ENCODE measurements around the gene LCNL1.

LCNL1 gene

DNA sequence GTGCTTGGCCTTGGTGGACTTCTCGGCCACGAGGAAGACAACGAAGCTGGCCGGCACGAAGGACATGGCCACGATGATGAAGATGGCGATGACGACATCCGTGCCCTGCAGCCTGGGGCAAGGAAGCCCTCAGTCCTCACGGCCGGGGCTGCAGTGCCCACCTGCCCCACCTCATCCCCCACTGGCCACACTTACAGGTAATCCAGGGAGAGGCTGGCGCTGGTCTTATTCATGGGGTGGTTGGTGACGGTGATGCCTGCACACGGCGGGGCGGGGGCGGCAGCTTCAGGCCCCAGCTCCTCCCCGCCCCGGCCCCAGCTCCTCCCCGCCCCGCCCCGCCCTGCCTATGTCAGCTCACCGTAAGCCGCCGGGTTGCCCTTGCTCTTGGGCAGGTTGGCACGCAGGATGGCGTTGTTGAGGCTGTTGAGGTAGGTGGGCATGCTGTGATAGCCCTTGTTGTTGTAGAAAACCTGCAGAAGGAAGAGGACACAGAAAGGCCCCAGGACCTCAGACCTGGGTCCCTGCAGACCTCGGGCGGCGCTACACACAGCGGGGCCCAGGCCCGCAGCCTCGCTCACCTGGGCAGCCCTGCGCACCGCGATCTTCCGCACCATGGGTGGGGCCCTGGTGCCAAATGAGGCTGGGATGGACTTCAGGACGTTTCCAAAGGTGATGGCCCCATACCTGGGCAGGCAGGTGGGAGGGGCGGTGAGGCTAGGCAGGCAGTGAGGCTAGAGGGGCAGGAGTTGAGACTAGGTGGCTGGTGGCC is 29.3 kb downstream of the LCNL1 start:
- DNase-seq (ENCODE audit: low read depth, low spot score): no peak

DNA sequence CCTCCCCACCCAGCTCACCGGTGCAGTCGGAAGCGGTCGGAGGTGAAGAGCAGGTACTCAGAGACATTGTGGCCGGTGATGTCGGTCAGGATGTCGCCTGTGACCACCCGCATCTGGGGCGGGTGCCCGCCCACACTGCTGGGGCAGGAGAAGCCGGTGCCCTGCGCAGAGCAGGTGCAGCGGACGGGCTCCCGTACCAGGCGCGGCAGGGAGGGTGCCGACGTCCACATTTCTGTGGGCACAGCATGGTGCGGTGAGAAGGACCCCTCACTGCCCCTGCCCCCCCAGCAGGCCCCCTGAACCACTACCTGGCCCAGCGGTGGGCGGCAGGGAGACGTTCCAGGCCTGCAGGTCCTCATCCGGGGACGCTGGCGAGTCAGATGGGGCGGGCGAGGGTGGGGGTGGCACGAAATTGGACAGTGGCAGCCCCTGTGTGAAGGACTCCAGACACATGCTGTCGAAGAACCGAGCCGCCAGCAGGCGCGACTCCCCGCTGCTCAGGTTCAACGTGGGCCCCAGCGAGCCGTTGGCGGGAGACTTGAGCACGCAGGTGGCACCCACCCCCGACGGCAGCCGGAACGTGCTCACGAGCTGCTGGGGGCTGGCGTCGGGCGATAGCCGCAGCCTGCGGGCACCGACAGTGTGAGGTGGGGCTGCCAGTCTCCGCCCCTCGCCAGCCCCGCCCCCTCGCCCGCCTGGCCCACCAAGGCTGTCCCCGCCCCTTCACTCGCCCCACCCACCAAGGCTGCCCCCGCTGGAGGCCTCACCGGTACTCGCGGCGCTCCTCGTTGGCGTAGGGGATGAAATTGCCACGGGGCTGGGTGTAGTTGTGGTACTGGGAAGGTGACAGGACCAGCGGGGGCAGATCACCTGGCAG is 30.1 kb downstream of the LCNL1 start:
- DNase-seq (ENCODE audit: low read depth, low spot score): no peak

DNA sequence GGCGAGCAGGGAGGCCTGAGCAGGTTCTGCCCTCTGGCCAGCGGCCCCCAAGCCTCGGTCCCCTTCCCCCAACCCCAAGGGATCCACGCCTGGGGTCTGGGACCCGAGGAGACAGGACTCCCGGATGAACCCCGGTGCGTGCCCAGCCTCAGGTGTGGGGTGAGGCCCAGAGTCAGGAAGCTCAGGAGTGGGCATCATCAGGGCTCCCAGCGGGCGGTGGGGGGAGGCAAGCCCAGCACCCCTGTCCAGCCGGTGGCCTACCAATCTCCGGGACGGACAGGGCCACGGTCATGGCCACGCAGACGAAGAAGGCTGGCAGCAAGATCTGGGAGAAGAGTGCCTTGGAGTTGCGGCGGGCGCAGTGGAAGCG is 30.8 kb downstream of the LCNL1 start:
- DNase-seq (ENCODE audit: low read depth, low spot score): no peak

DNA sequence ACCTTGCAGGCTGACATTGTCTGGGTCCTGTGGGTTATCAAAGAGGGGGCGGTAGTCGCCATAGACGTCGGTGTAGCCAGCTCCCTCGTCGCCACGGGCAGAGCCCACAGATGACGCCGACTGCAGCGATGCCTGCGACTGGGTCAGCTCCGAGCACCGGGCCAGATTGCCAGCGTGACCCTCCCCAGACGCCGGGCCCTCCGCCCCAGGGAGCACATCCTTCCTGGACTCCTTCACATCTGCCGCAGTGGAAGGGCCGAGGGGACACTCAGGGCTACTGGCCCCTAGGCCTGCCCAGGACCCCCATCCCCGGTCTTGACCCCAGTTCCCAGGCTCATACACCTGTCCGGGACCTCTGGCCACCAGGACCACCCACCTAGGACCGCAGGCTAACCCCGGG is 31.4 kb downstream of the LCNL1 start:
- DNase-seq (ENCODE audit: low read depth, low spot score): no peak

DNA sequence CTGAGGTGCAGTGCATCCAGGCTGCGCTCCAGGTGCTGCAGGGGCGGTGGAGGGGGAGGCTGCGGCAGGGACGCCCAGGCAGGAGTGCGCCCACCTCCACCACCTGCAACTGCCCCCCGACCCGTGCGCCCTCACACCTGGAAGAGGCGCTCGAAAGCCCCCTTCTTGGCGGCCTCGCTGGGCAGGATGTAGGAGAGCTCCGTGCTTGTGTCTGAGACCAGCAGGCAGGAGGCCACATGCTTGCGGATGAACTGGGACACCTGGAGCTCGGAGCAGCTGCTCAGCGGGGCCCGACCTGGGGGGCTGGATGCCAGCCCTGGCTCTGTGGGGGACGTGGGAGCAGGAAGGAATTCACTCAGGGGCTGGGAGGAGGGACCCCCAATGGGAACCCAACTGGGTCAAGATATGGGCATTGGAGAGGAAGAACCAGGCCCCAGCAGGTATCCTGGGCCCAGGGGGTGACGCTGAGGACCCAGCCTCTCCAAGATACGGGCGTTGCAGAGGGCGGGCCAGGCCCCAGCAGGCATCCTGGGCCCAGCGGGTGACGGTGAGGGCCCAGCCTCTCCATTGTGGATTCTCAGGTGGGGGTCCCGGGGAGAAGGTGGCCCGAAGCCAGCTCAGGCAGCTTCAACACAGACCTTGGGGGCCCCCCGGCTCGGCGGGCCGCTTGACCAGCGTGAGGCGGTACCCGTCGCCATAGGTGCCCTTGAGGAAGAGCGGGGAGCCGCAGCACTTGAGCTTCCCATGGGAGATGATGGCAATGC is 32.2 kb downstream of the LCNL1 start:
- no peak for DNase-seq (ENCODE audit: low read depth, low spot score)

DNA sequence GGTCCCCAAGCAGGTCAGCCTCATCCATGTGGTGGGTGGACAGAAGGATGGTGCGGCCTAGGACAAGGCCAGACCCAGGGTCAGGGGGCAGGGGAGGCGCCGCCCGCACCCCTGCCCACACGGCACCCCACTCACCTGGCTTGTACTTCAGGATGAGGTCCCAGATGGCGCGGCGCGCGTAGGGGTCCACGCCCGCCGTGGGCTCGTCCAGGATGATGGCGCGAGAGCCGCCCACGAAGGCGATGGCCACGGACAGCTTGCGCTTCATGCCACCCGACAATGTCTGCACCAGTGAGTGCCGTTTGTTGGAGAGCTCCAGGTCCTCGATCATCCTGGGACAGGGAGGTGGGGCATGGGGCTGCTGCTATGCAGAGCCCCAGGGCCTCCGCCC is 32.7 kb downstream of the LCNL1 start:
- DNase-seq (ENCODE audit: low read depth, low spot score): no peak

DNA sequence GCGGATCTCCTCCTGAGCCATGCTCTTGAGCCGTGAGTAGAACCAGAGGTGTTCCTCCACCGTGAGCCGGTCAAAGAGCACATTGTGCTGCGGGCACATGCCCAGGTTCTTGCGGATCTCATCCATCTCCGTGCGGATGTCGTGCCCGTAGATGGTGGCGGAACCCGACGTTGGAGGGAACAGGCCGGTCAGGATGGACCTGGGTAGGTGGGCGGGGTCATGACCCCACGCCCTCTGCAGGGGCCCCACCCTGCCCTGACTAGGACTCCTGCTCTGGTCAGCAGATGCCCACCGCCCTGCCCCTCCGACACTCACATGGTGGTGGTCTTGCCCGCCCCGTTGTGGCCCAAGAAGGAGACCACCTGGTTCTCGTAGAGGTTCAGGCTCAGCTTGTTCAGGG is 33.2 kb downstream of the LCNL1 start:
- no peak for DNase-seq (ENCODE audit: low read depth, low spot score)

DNA sequence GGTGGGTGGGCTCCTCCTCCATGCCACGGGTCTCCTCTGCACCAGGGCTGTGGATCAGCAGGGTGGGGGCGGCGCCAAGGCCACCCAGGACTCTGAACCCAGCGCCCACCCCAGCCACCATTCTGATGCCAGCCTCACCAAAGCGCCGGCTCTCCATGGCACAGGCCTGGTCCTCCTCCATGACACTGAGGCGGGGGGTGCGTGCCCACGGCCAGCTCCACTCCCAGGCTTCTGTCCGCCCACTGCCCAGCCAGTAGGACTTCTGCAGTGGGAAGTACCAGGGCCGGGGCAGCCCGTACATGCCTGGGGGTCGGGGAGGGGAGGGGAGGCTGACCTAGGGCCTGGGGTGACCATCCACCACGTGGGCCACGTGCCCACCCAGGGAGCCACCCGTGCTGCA is 33.6 kb downstream of the LCNL1 start:
- DNase-seq (ENCODE audit: low read depth, low spot score): no peak

DNA sequence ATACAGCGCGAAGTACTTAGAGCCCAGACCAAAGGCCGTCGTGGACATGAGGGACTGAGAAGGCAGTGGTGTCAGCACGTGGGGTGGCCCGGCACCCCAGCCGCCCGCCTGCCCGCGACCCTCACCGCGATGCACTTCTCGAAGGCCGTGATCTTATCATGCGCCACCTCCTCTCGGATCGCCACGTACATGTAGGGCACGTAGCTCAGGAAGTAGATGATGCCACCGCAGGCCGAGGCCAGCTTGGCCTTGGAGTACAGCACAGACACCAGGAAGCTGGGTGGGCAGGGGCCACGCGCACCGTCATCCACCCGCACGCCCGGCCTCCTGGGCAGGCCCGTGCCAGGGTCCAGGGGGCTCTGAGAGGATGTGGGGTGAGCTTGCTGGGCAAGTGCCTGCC is 34.3 kb downstream of the LCNL1 start:
- no peak for DNase-seq (ENCODE audit: low read depth, low spot score)

DNA sequence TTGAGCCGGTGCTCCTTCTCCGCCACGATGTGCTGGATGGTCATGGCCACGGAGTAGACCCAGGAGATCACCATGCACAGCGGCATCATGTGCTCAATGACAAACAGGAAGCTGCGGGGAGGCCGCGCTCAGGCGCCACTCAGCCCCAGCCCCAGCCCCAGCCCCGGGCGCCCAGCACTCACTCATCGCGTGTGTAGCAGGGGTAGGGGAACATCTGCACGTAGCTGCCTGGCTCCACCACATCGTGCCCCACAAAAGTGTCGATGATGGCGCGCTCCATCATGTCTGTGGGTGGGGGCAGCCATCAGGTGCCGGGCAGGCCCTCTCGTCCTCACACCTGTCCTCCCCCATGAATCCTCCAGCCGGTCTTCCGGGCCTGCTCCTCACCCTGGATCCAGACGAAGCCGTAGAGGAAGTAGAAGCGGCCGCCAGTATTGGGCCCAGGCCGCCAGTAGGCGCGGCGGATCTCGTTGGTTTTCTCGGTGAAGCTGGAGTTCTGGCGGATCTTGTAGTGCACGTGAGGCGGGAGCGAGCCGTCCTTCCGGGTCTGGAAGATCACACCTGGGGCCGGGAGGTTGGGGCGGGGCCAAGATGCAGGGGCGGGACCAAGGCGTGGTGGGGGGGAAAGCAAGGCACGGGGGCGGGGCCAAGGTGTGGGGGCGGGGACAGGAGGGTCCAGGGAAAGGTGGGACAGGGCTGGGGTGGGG is 35.2 kb downstream of the LCNL1 start:
- no peak for DNase-seq (ENCODE audit: low read depth, low spot score)

DNA sequence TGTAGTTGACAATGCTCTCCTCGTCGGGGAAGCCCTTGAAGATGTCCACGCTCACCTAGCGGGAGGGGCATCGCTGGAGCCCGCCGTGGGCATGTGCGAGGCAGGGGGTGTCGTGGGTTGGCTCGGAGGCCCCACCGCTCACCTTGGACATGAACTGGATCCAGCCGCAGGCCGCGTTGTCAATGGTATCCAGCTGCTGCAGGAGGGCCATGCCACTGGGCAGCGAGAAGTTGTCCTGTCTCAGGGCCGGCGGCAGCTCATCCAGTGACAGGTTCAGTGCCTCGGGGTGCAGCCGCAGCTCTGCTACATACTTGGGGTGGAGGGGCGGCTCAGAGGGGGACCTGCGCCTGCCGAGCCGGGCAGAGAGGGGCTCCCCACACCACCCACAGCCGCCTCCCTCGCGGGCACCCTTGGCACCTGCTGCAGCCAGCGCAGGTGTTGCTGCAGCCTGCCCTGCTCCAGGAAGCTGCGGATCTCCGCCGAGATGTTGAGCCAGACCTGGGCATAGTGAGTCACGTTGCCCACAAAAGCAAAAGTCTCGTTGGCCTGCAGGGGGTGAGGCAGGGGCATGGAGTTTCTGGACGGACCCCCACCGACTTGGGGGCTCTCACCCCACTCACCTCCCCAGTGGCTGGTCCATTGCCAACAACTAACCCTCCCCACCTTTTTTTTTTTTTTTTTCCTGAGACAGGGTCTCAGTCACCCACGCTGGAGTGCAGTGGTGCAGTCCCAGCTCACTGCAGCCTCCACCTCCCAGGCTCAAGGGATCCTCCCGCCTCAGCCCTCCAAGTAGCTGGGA is 36.2 kb downstream of the LCNL1 start:
- no peak for DNase-seq (ENCODE audit: low read depth, low spot score)

DNA sequence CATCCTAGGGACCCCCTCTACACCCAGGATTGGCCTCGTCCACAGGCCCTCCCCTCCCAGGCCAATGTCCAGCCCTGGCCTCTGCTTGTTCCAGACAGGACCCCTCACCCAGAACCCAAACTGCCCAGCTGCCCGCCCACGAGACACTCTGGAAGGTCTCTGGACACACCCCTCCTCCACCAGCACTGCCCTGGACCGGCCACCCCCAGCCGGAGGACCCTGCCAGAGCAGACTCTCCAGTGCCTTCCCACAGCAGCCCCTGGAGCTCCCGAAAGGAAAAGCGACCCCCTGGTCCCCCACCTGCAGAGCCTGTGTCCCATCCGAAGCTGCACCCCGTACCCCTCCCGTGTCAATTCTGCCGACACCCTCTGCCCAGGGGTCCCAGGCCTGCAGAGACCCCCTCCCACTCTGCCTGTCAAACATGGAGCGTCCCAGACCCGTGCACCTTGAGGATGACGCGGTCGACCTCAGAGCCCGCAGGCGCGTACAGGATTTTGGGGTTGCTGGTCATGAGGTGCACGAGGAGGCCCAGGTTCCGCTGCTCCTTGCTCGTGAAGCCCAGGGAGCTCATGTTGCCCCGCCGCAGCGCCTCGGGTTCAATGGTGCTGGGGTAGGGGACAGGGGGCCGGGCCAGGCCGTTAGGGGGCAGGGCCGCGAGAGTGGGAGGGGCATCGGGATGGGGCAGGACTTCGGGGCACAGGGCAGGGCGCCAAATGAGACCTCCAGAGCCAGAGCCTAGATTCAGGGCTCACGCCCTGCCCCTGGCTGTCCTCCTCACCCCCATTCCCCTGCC is 37.3 kb downstream of the LCNL1 start:
- DNase-seq (ENCODE audit: low read depth, low spot score): no peak

DNA sequence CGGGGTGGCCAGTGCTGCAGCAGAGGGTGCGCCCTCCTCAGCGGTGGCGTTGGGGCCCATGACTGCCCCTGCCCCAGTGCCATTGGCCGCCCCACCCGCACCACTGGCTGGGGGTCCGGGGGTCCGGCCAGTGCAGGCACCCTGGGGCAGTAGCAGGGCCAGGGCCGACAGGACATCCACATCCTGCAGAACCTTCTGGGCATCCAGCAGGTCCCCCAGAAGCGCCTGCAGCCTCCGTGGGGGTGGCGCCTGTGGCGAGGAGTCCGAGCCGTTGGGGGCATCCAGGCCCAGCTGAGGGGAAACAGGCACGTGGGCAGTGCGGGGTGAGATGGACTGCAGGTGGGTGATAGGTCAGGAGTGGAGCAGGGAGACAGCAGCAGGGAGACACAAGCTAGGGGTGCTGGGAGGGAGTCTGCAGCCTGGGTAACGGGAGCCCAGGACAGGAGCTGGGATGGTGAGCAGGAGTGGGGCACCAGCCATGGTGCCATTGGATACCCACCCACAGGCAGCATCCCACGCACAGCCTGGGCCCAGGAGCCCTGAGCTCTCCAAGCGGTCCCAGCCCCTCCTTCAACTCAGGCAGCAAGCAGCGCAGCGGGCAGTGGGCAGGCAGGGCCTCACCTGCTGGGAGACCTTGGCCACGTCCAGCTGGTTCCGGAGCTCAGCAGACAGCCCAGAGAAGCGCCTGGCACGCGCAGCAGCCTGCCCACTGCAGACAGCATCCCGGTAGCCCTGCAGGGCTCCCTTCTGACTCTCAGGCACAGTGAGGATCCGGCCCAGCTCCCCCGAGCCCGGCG is 38.2 kb downstream of the LCNL1 start:
- DNase-seq (ENCODE audit: low read depth, low spot score): no peak

DNA sequence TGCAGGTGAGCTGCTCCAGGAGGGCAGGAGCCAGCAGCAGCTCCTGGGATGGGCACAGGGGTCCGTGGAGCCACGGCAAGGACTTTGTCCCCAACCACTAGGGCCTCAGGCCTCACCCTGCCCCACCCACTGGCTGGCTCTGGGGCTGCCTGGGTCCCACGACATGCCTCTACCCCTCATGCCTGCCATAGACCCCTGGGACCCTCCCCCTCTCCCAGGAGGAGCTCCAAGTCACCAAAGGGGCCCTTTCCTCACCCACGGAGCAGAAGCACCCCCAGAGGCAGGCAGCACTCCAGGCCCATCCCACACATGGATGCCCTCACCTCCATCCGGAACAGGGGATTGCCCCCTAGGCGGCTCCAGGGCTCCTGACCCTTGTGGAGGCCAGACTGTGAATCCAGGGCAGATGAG is 38.8 kb downstream of the LCNL1 start:
- no peak for DNase-seq (ENCODE audit: low read depth, low spot score)

DNA sequence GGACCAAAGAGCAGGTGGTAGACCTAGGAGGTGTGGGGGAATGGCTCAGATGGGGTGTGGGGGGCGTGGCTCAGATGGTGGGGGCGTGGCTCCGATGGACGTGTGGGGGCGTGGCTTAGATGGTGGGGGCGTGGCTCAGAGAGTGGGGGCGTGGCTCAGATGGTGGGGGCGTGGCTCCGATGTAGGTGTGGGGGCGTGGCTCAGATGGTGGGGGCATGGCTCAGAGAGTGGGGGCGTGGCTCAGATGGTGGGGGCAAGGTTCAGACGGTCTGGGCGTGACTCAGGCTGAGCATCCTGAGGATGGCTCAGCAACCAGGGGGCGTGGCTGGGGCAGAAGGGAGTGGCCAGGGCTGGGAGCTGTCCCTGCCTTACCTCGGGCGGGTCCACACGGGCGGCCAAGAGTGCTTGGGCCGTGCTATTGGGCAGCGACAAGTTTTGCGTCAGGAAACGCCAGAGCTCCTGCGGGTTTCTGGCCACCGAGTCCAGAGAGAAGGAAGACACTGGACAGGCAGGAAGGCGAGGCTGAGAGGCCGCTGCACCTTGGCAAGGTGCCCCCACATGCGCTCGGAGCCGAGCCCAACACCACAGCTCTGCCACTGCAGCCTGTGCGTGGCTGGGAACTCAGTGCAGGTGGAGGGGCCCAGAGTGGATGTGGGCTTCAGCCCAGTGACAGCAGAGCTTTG is 39.3 kb downstream of the LCNL1 start:
- DNase-seq (ENCODE audit: low read depth, low spot score): peak; percentile 89

DNA sequence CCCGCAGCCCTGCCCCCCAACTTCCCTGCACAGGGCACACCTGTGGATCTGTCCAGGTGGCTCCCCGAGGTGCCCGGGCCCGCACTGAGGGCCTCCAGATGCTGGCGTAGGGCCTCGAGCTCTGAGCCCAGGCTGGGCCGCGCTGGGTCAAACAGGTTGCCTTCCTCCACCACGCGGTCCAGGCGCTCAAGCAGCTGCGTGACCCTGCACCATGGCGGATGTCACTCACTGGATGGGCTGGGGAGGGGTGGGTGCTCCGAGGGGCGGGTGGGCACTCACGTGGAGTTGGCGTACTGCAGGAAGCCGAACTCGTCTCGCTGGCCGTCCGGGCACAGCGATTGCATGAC is 39.8 kb downstream of the LCNL1 start:
- DNase-seq (ENCODE audit: low read depth, low spot score): no peak

DNA sequence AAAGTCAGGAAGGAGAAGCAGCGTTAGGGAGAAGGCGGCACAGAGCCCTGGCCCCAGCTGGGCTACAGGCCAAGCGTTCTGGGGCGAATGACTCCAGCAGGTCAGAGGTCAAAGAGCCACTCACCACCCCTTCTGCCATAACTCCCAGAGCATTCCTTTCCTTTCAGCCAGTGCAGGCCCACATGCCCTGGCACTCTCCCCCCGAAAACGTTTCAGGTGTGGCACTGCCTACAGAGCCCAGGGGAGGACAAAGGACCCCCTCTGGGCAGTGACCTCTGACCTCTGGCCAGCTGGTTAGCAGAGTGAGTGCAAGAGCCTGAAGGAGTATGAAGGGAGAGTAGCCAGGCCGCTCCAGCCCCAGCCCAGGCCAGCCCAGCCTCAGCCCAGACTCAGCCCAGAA is 40.4 kb downstream of the LCNL1 start:
- no peak for DNase-seq (ENCODE audit: low read depth, low spot score)

DNA sequence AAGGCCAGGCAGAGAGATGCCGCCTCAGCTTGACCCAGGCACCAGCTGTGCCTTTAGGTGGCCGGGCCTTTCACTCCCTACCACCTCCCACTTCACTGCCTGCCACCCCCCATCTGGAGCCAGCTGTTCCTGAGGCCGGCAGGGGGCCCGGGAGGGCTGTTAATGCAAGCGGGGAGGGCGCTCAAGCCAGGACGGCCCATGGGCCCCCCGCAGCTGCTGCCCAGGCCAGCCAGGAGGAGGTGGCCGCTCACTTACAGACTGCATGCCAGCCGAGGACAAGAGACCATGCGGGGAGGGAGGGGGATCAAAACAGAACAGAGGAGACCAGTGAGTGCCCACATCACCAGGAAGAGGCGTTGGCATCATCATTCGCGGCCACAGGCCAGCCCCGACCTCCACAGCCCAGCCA is 40.8 kb downstream of the LCNL1 start:
- no peak for DNase-seq (ENCODE audit: low read depth, low spot score)

DNA sequence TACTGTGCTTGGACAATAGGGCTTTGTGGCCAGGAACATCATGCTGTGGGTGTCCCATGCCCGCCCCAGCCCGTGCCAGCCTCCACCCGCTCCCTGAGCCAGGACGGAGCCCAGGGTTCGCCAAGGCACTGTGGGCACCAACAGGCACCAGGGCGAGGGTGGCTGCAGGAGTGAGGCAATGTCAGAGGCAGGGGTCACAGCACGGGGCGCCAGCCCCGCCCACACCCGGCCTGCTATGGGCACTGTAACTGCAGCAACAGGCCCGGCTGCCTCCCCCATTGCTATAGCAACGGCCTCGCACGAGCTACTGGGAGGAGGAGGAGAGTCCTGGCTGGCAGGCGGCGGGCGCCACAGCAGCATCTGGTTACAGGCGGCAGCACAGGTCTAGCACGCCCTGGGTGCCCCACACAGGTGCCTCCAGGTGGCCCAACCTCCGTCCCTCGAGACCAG is 42.7 kb downstream of the LCNL1 start:
- peak; percentile 44 for DNase-seq (ENCODE audit: low read depth, low spot score)

Measured in ELF-1 (cell line).